ENCODE measurements around the gene RUNDC1.

DNA sequence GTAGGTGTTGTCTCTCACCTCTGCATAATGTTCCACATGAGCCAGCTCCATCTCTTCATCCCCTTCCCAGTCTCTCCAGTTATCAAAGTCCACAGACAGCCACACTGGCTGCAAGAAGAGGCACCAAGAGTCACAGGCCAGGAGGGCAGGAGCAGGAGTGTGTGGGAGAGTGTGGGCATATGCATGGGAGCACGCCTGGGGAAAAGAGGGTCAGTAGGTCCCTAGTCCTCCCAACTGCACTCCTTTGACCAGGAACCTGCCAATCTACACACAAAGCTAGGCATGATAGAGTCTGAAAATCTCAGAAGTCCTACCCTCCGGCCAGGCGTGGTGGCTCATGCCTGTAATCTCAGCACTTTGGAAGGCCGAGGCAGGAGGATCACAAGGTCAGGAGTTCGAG, 8.8 kb upstream of the RUNDC1 start:
- TF ChIP-seq, protein P1, sequence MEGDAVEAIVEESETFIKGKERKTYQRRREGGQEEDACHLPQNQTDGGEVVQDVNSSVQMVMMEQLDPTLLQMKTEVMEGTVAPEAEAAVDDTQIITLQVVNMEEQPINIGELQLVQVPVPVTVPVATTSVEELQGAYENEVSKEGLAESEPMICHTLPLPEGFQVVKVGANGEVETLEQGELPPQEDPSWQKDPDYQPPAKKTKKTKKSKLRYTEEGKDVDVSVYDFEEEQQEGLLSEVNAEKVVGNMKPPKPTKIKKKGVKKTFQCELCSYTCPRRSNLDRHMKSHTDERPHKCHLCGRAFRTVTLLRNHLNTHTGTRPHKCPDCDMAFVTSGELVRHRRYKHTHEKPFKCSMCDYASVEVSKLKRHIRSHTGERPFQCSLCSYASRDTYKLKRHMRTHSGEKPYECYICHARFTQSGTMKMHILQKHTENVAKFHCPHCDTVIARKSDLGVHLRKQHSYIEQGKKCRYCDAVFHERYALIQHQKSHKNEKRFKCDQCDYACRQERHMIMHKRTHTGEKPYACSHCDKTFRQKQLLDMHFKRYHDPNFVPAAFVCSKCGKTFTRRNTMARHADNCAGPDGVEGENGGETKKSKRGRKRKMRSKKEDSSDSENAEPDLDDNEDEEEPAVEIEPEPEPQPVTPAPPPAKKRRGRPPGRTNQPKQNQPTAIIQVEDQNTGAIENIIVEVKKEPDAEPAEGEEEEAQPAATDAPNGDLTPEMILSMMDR (IDR thresholded peaks at IDR 0.05) = no peak
- no peak for TF ChIP-seq POLR2A (IDR thresholded peaks at IDR 0.05)

Data from uterus (tissue), 2 donors.